Endothelial cell (in vitro differentiated cells): ENCODE measurements around the gene HLF. TPM values are rescaled to one million over a fixed set of nuclear protein-coding genes. Genes with fewer than 3 reads are reported as not detected.
"Not testable (repeated sequence)": the region's sequence is repeated elsewhere in the genome, so short reads cannot be mapped to it uniquely, and the experiment has no call there.

Source experiments
- DNase-seq: peaks from one replicate; pipeline ENCODE4 v3.0.0; 2021; ENCODE audit warnings: low spot score
- H3K27ac Mint-ChIP-seq: one replicate; pipeline ENCODE4 v1.8.0; 2021; ENCODE audit warnings: mixed read lengths, inconsistent platforms; ENCODE audit not compliant: unreplicated experiment
- H3K27me3 Mint-ChIP-seq: one replicate; pipeline ENCODE4 v1.8.0; 2021; ENCODE audit warnings: mild to moderate bottlenecking, moderate library complexity, mixed read lengths, inconsistent platforms; ENCODE audit not compliant: unreplicated experiment
- H3K36me3 Mint-ChIP-seq: one replicate; pipeline ENCODE4 v1.8.0; 2021; ENCODE audit warnings: mild to moderate bottlenecking, low read depth, mixed read lengths, inconsistent platforms; ENCODE audit not compliant: unreplicated experiment
- H3K4me1 Mint-ChIP-seq: one replicate; pipeline ENCODE4 v1.8.0; 2021; ENCODE audit warnings: mild to moderate bottlenecking, mixed read lengths, inconsistent platforms; ENCODE audit not compliant: unreplicated experiment
- H3K4me3 Mint-ChIP-seq: one replicate; pipeline ENCODE4 v1.8.0; 2021; ENCODE audit warnings: mild to moderate bottlenecking, mixed read lengths, inconsistent platforms; ENCODE audit not compliant: unreplicated experiment
- H3K9me3 Mint-ChIP-seq: one replicate; pipeline ENCODE4 v1.8.0; 2021; ENCODE audit warnings: mixed read lengths, inconsistent platforms; ENCODE audit not compliant: unreplicated experiment
- CTCF ChIP-seq: fragments of 200-600 bp; sonication (generic); IDR thresholded peaks from one replicate; pipeline ENCODE4 v1.5.0; 2021; ENCODE audit warnings: antibody characterized with exemption; ENCODE audit not compliant: unreplicated experiment
- total RNA-seq: library from RNA; stranded (reverse); fragmentation: NEBNext Ultra II Directional; extraction: Animal tissue kit (Norgen Biotek cat#: 25700); gene quantifications from one replicate; pipeline ENCODE4 v1.2.1, GENCODE V29; 2021; ENCODE audit not compliant: unreplicated experiment

HLF gene
- total RNA-seq, 1 donor from 2014 or later = not detected

DNA sequence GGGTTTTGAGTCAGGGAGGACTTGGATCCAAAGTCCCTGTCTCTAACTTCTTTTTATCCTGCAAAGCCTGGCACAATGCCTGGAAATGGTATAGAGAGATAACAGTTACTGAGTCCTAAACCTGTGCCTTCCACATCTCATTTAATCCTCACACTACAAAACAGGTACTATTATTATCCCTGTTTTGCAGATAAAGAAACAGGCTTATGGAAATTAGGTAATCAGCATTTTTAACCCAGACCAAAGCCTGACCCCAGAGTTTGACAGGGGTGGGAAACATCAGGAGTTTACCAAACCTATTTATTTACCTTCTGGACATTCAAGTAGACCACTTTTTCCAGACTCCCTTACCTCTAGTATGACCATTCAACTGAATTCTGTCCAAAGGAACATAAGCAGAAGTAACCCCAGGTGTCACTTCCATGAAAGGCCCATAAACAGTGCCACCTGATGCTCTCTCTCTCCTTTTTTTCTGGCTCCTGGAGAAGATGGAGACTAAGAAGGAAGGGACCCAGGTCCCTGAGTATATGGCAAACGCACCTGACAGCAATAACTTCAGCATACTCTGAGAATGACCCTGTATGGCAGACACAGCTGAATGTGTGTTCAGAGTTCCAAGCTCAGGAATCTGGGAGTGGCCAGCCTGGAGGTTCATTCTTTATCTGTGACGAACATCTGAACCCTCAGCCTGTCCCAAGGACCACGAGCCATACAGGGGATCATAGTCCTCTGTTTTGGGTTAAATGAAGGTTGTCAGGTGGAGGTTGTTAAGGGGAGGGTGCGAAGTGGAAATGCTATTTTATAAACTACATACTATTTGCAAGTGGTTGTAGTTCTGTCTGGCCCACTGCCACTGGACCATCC, 62.7 kb downstream of the HLF start:
- Mint-ChIP-seq H3K4me3 (no peak overlapping the region), H3K9me3 (no peaks in the 10 kb centered on the region), H3K4me1 (no peaks in the 10 kb centered on the region), H3K27me3 (no peaks in the 10 kb centered on the region), H3K27ac (no peak overlapping the region), H3K36me3 (no peaks in the 10 kb centered on the region)
- no peak for TF ChIP-seq CTCF
- no peak for DNase-seq

- H3K4me1 Mint-ChIP-seq, H3K9me3 Mint-ChIP-seq, H3K4me3 Mint-ChIP-seq, H3K27me3 Mint-ChIP-seq, H3K27ac Mint-ChIP-seq, H3K36me3 Mint-ChIP-seq, DNase-seq: not testable (repeated sequence)
These were observed 63.8 kb downstream of the HLF start for GRCh38 chr17:55328514-55328913.

GRCh38 chr17:55330344-55330933, 65.7 kb downstream of the HLF start:
- no peaks in the 10 kb centered on the region for H3K27me3 Mint-ChIP-seq
- no peak for DNase-seq
- no peak for TF ChIP-seq CTCF
- peaks cover 3% of the 10 kb centered on the region for H3K4me1 Mint-ChIP-seq
- no peaks in the 10 kb centered on the region for H3K9me3 Mint-ChIP-seq
- no peak overlapping the region for H3K4me3 Mint-ChIP-seq
- no peaks in the 10 kb centered on the region for H3K36me3 Mint-ChIP-seq
- H3K27ac Mint-ChIP-seq = no peak overlapping the region

DNA sequence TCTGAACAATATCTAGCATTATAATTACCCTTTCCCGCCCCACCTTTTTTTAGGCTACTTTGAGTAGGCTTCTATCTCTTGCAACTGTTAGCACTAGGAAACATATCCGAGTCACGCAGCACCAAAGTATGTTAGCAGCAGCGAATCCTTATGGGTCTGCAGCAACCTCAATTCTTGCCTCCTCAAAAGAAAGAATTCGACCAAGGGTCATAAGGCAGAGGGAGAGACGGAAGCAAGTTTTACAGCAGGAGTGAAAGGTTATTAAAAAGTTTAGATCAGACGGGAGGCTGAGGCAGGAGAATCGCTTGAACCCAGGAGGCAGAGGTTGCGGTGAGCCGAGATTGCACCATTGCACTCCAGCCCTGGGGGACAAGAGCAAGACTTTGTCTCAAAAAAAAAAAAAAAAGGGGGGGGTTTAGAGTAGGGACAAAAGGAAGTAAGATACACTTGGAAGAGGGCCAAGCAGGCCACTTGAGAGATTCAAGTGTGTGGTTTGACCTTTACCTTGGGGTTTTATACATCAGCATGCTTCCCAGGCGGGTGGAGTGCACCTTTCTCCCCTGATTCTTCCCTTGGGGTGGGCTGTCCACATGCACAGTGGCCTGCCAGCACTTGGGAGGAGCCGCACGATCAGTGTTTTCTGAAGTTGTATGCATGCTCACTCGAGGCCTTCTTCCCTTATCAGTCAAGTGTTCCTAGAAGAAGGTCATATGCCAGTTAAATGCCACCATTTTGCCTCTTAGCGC, 67.7 kb downstream of the HLF start:
- Mint-ChIP-seq H3K4me1 (peaks cover 3% of the 10 kb centered on the region), H3K27me3 (no peaks in the 10 kb centered on the region), H3K36me3 (no peaks in the 10 kb centered on the region), H3K9me3 (no peaks in the 10 kb centered on the region), H3K27ac (no peak overlapping the region), H3K4me3 (no peak overlapping the region)
- TF ChIP-seq CTCF = no peak
- DNase-seq = no peak

GRCh38 chr17:55334285-55334684, 69.5 kb downstream of the HLF start:
- H3K4me1 Mint-ChIP-seq = peaks cover 3% of the 10 kb centered on the region
- no peak overlapping the region for H3K27ac Mint-ChIP-seq
- no peak overlapping the region for H3K4me3 Mint-ChIP-seq
- no peaks in the 10 kb centered on the region for H3K27me3 Mint-ChIP-seq
- no peak for DNase-seq
- H3K9me3 Mint-ChIP-seq = no peaks in the 10 kb centered on the region
- no peaks in the 10 kb centered on the region for H3K36me3 Mint-ChIP-seq
- no peak for TF ChIP-seq CTCF
